Kidney epithelial cell (primary cell): ENCODE results near the gene SLC6A19. TPM values are rescaled to one million over a fixed set of nuclear protein-coding genes. Genes with fewer than 3 reads are reported as not detected.

Experiments used
- DNase-seq: peaks from one replicate; pipeline ENCODE4 v3.0.0-alpha.2; 2010; ENCODE audit warnings: low read depth
- H3K27me3 ChIP-seq: 2 replicates; pipeline ENCODE4 v1.6.0; 2011; ENCODE audit warnings: low read length; ENCODE audit not compliant: control insufficient read depth, insufficient read depth
- H3K36me3 ChIP-seq: 2 replicates; pipeline ENCODE4 v1.5.1; 2011; ENCODE audit warnings: low read length; ENCODE audit not compliant: control insufficient read depth, insufficient read depth
- H3K4me3 ChIP-seq: 2 replicates; pipeline ENCODE4 v1.5.1; 2011; ENCODE audit warnings: low read depth, mild to moderate bottlenecking, control low read depth, low read length
- total RNA-seq: library from RNA; depleted of rRNA; stranded (reverse); fragments of >200 nt; gene quantifications from 2 replicates; pipeline ENCODE4 v1.2.3, GENCODE V29; 2015
- TF ChIP-seq, protein P1 (sequence below): IDR thresholded peaks from 2 replicates; pipeline ENCODE4 v1.5.1; 2011; ENCODE audit warnings: mild to moderate bottlenecking, moderate library complexity, low read length, control low read depth, inconsistent platforms; ENCODE audit not compliant: insufficient read depth, poor library complexity, severe bottlenecking

Gene SLC6A19
- total RNA-seq, 1 donor from 2014 or later: not detected

DNA sequence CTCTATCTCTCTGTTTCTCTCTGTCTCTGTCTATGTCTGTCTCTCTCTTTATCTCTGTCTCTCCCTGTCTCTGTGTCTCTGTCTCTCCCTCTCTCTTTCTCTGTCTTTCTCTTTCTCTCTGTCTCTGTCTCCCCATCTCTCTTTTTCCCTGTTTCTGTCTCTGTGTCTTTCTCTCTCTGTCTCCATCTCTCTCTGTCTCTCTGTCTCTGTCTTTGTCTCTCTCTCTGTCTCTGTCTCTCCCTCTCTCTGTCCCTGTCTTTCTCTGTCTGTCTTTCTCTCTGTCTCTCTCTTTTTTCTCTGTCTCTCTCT lies 2.1 kb upstream of the SLC6A19 start:
- H3K36me3 ChIP-seq: no peaks in the 10 kb centered on the region
- H3K4me3 ChIP-seq: no peak overlapping the region
- H3K27me3 ChIP-seq: peaks cover 4% of the 10 kb centered on the region
- TF ChIP-seq, protein P1, sequence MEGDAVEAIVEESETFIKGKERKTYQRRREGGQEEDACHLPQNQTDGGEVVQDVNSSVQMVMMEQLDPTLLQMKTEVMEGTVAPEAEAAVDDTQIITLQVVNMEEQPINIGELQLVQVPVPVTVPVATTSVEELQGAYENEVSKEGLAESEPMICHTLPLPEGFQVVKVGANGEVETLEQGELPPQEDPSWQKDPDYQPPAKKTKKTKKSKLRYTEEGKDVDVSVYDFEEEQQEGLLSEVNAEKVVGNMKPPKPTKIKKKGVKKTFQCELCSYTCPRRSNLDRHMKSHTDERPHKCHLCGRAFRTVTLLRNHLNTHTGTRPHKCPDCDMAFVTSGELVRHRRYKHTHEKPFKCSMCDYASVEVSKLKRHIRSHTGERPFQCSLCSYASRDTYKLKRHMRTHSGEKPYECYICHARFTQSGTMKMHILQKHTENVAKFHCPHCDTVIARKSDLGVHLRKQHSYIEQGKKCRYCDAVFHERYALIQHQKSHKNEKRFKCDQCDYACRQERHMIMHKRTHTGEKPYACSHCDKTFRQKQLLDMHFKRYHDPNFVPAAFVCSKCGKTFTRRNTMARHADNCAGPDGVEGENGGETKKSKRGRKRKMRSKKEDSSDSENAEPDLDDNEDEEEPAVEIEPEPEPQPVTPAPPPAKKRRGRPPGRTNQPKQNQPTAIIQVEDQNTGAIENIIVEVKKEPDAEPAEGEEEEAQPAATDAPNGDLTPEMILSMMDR: no peak
- no peak for DNase-seq

DNA sequence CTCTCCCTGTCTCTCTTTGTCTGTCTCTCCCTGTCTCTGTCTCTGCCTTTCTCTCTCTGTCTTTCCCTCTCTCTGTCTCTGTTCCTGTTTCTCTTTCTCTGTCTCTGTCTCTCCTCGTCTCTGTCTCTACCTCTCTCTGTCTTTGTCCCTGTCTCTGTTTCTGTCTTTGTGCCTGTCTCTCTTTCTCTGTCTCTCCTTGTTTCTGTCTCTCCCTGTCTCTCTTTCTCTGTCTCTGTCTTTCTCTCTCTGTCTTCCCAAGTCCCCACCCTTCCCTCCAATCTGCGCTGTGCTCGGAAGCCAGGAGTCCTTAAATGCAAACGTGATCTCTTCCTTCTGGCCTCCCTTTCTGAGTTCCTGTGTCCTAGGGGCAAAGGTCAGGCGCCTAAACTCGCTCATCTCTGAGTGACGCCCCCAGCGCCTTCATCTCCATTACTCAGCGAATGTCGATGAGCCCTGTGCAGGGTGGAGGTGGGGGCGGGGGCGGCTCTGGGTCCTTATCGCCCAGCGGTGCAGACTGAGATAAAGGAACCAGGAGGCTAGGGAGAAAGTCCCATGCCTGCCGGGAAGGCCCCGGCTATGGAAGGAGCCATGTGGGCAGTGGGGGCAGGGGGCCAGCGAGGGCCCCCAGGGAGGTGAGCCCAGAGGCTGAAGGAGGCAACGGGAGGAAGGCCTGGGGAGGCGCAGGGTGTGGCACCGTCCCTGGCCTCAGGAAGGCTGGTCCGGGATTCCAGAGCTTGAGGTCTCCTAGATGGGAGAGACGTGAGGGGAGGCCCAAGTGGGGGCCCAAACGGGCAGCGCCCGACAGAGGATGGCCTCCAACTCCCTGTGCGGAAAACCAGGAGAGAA lies 1.5 kb upstream of the SLC6A19 start:
- TF ChIP-seq, protein P1: no peak
- H3K4me3 ChIP-seq: no peak overlapping the region
- DNase-seq: no peak
- H3K27me3 ChIP-seq: peaks cover 7% of the 10 kb centered on the region
- no peaks in the 10 kb centered on the region for H3K36me3 ChIP-seq

DNA sequence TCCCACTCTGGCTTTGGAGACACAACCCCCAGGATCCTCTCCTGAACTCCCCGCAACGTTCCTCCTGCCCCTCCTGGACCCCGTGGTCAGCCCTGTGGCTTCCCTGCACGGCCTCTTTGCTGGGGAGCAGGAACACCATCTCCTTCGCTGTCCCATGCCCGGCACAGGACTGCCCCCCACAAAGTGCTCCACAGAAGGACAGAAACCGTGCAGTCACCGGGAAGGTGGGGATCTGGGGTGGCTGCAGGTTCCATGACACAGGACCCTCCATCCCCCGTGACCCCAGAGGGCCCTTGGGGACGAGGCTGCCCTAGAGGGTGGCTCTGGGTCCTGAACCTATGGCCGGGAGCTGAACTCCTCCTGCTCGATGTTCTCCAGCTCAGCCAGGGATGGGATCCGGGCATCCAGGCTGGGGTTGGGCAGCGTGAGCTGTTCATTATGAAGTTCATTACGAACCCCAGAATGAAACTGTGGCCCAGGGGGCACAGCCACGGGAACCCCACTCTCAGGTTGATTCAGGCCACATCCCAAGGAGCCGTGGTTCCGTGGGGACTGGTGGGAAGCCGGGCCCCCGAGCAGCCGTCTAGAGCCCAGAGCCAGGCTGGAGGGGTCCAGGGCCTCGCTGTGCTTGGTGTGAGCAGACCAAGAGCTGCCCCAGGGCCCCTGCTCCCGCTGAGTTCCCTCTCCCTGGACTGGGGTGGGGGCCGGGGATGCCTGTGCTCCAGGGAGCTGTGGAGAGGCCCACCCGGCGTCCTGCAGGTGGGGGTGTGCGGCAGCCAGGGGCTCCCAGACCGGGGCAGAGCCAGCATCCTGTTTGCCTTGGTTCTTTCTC lies 684 bp upstream of the SLC6A19 start:
- DNase-seq: no peak
- peaks cover 13% of the 10 kb centered on the region for H3K27me3 ChIP-seq
- H3K4me3 ChIP-seq: no peak overlapping the region
- TF ChIP-seq, protein P1: no peak
- no peaks in the 10 kb centered on the region for H3K36me3 ChIP-seq

DNA sequence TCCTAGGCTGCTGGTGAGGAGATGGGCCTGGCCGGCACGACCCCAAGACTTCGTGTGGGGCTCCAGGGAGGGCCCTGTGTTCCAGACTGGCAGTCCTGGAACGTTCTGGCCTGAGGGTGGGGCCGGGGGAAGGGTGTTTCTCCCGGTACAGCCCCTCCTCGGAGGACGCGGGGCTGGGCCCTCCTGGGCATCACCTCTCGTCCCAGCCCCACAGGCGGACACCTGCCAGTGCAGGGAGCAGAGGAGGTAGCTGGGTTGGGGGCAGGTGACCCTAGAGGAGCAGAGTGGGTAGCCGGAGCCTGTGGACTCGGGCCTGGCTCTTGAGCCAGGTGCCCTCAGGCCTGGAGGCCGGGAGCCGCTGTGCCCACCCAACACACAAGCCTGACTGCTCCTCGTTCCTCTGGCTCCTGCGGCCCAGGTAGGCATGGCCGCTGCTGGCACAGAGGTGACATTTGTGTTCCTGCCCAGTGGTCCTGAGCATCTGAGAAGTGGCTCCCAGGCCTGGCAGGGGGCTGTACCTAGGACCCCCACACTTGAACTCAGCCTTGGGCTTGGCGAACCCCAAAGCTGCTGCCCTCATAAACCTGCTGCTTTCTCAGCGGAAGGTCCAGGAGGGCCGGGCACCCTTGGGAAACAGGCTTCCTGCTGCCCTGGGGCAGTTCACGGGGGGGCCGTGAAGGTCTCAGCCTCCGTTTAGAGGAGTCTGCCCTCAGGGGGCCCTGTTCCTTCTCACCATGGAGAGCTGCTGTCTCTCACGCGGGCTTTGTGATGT lies 817 bp downstream of the SLC6A19 start:
- Histone ChIP-seq H3K36me3 (no peaks in the 10 kb centered on the region), H3K27me3 (peaks cover 23% of the 10 kb centered on the region), H3K4me3 (no peak overlapping the region)
- TF ChIP-seq, protein P1: no peak
- DNase-seq: no peak

DNA sequence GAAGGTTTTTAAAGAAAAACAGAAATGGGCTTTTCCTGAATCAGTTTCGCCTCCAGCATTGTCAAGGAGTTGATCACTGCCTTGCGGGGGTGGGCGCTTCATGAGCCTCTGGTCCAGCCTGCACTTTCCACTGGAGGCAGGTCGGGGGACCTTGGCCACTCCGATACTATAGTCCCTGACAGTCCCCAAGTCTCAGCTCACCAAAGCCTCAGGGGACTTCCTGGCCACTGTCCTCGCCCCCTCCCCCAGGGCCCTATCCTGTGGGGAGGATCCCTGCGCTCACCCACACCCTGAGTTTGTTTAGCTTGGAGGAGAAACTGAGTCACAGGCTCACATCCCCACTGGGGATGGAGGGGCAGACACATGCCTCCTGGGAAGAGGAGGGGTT lies 1.4 kb downstream of the SLC6A19 start:
- H3K27me3 ChIP-seq: peaks cover 23% of the 10 kb centered on the region
- no peak for DNase-seq
- TF ChIP-seq, protein P1: no peak
- H3K4me3 ChIP-seq: no peak overlapping the region
- no peaks in the 10 kb centered on the region for H3K36me3 ChIP-seq
